Measurements from ENCODE around the gene GPC1.

- TF ChIP-seq CTCF (IDR thresholded peaks at IDR 0.05), result no peak
- no peak for TF ChIP-seq POLR2A (IDR thresholded peaks at IDR 0.05)
Measured at GRCh38 chr2:240389302-240389805, 46.1 kb upstream of the GPC1 start.

Measured in uterus (tissue), 2 donors.